HEK293 (cell line): ENCODE results near the gene ENOX2.
"Not testable (repeated sequence)": the region's sequence is repeated elsewhere in the genome, so short reads cannot be mapped to it uniquely, and the experiment has no call there.

Experiments
- CTCF ChIA-PET: fragments of 350-600 bp; formaldehyde crosslinking; extraction: SDS; loops from one replicate; lab custom pipeline; 2021; ENCODE audit warnings: antibody characterized with exemption; lab: Yijun Ruan, JAX
- POLR2A ChIA-PET: fragments of 300-600 bp; formaldehyde crosslinking; extraction: SDS; loops from one replicate; lab custom pipeline; 2020; ENCODE audit warnings: antibody characterized with exemption, inconsistent platforms; lab: Yijun Ruan, JAX
- H3K27ac ChIP-seq: fragments of 200-500 bp; sonication (Bioruptor generic); 2 replicates; pipeline ENCODE4 v1.5.1; 2014; ENCODE audit warnings: low read depth, low read length, control low read depth, inconsistent platforms; ENCODE audit errors: extremely low read depth
- H3K36me3 ChIP-seq, 2 experiments: fragments of 200-500 bp in 1 of 2; sonication (Bioruptor generic) in 1 of 2; 1 replicate in 1 of 2; 2 replicates in 1 of 2; pipeline ENCODE4 v1.5.1; 2014 to 2017; ENCODE audit warnings: inconsistent platforms in 2 of 2, low read length in 2 of 2; ENCODE audit not compliant: control insufficient read depth in 2 of 2, insufficient read depth in 1 of 2
- H3K4me1 ChIP-seq: fragments of 200-500 bp; sonication (Bioruptor generic); 2 replicates; pipeline ENCODE4 v1.5.1; 2014; ENCODE audit warnings: mild to moderate bottlenecking, low read length, inconsistent platforms; ENCODE audit not compliant: control insufficient read depth, insufficient read depth
- H3K4me3 ChIP-seq: 2 replicates; pipeline ENCODE4 v1.5.1; 2011; ENCODE audit warnings: low read depth, mild to moderate bottlenecking, control low read depth, low read length, moderate library complexity
- H3K9me3 ChIP-seq: fragments of 200-500 bp; sonication (Bioruptor generic); 2 replicates; pipeline ENCODE4 v1.5.1; 2014; ENCODE audit warnings: low read depth, low read length, inconsistent platforms; ENCODE audit not compliant: control insufficient read depth, insufficient read depth
- GLI2 ChIP-seq: fragments of 450-650 bp; formaldehyde crosslinking; IDR thresholded peaks from 2 replicates; pipeline ENCODE4; 2017; ENCODE audit warnings: missing biosample characterization, missing genetic modification characterization, low read depth, borderline replicate concordance
- OVOL3 ChIP-seq: fragments of 450-650 bp; formaldehyde crosslinking; IDR thresholded peaks from 2 replicates; pipeline ENCODE4 v1.5.1; 2016; ENCODE audit warnings: missing biosample characterization, missing genetic modification characterization
- SP2 ChIP-seq: fragments of 450-650 bp; formaldehyde crosslinking; IDR thresholded peaks from 2 replicates; pipeline ENCODE4 v1.5.1; 2016; ENCODE audit warnings: missing biosample characterization, missing genetic modification characterization
- YY1 ChIP-seq: fragments of 450-650 bp; formaldehyde crosslinking; IDR thresholded peaks from 2 replicates; pipeline ENCODE4 v1.5.1; 2018; ENCODE audit warnings: missing biosample characterization, missing genetic modification characterization
- ZBTB1 ChIP-seq: fragments of 450-650 bp; formaldehyde crosslinking; IDR thresholded peaks from 2 replicates; pipeline ENCODE4 v1.5.1; 2016; ENCODE audit warnings: missing biosample characterization, missing genetic modification characterization
- ZBTB17 ChIP-seq: fragments of 450-650 bp; formaldehyde crosslinking; IDR thresholded peaks from 2 replicates; pipeline ENCODE4 v1.5.1; 2016; ENCODE audit warnings: missing biosample characterization, missing genetic modification characterization
- ZBTB48 ChIP-seq: fragments of 450-650 bp; formaldehyde crosslinking; IDR thresholded peaks from 2 replicates; pipeline ENCODE4 v1.5.1; 2016; ENCODE audit warnings: missing biosample characterization, missing genetic modification characterization
- ZFP69B ChIP-seq: fragments of 450-650 bp; formaldehyde crosslinking; IDR thresholded peaks from 2 replicates; pipeline ENCODE4 v1.5.1; 2016; ENCODE audit warnings: missing biosample characterization, missing genetic modification characterization
- ZNF10 ChIP-seq: fragments of 450-650 bp; formaldehyde crosslinking; IDR thresholded peaks from 2 replicates; pipeline ENCODE4 v1.5.1; 2017; ENCODE audit warnings: missing biosample characterization, missing genetic modification characterization
- ZNF132 ChIP-seq: fragments of 450-650 bp; formaldehyde crosslinking; IDR thresholded peaks from 2 replicates; pipeline ENCODE4 v1.5.1; 2017; ENCODE audit warnings: missing biosample characterization, missing genetic modification characterization, borderline replicate concordance
- ZNF133 ChIP-seq: fragments of 450-650 bp; formaldehyde crosslinking; IDR thresholded peaks from 2 replicates; pipeline ENCODE4 v1.5.1; 2016; ENCODE audit warnings: missing biosample characterization, missing genetic modification characterization
- ZNF157 ChIP-seq: fragments of 450-650 bp; formaldehyde crosslinking; IDR thresholded peaks from 2 replicates; pipeline ENCODE4 v1.5.1; 2016; ENCODE audit warnings: missing biosample characterization, missing genetic modification characterization
- ZNF2 ChIP-seq: fragments of 450-650 bp; formaldehyde crosslinking; IDR thresholded peaks from 2 replicates; pipeline ENCODE4 v1.5.1; 2016; ENCODE audit warnings: missing biosample characterization, missing genetic modification characterization
- ZNF24 ChIP-seq: fragments of 450-650 bp; formaldehyde crosslinking; IDR thresholded peaks from 2 replicates; pipeline ENCODE4 v1.5.1; 2016; ENCODE audit warnings: missing biosample characterization, missing genetic modification characterization
- ZNF341 ChIP-seq: fragments of 450-650 bp; formaldehyde crosslinking; IDR thresholded peaks from 2 replicates; pipeline ENCODE4; 2016; ENCODE audit warnings: low read depth, missing biosample characterization, missing genetic modification characterization
- ZNF404 ChIP-seq: fragments of 450-650 bp; formaldehyde crosslinking; IDR thresholded peaks from 2 replicates; pipeline ENCODE4 v1.5.1; 2017; ENCODE audit warnings: missing biosample characterization, missing genetic modification characterization
- ZNF416 ChIP-seq: fragments of 450-650 bp; formaldehyde crosslinking; IDR thresholded peaks from 2 replicates; pipeline ENCODE4 v1.5.1; 2016; ENCODE audit warnings: missing biosample characterization, missing genetic modification characterization
- ZNF510 ChIP-seq: fragments of 450-650 bp; formaldehyde crosslinking; IDR thresholded peaks from 2 replicates; pipeline ENCODE4 v1.5.1; 2018; ENCODE audit warnings: mild to moderate bottlenecking, missing genetic modification characterization, missing biosample characterization; ENCODE audit not compliant: insufficient replicate concordance
- ZNF530 ChIP-seq: fragments of 450-650 bp; formaldehyde crosslinking; IDR thresholded peaks from 2 replicates; pipeline ENCODE4 v1.5.1; 2016; ENCODE audit warnings: low read depth, missing biosample characterization, missing genetic modification characterization
- ZNF544 ChIP-seq: fragments of 450-650 bp; formaldehyde crosslinking; IDR thresholded peaks from 2 replicates; pipeline ENCODE4 v1.5.0; 2017; ENCODE audit warnings: missing biosample characterization, missing genetic modification characterization
- ZNF558 ChIP-seq: fragments of 450-650 bp; formaldehyde crosslinking; IDR thresholded peaks from 2 replicates; pipeline ENCODE4 v1.5.1; 2016; ENCODE audit warnings: missing biosample characterization, missing genetic modification characterization
- ZNF585B ChIP-seq: fragments of 450-650 bp; formaldehyde crosslinking; IDR thresholded peaks from 2 replicates; pipeline ENCODE4 v1.5.1; 2016; ENCODE audit warnings: missing biosample characterization, missing genetic modification characterization
- ZNF596 ChIP-seq: fragments of 450-650 bp; IDR thresholded peaks from 2 replicates; pipeline ENCODE4 v1.5.0; 2018; ENCODE audit warnings: missing biosample characterization, mild to moderate bottlenecking, missing genetic modification characterization, moderate library complexity
- ZNF624 ChIP-seq: fragments of 450-650 bp; formaldehyde crosslinking; IDR thresholded peaks from 2 replicates; pipeline ENCODE4 v1.5.1; 2017; ENCODE audit warnings: missing biosample characterization, missing genetic modification characterization
- ZNF747 ChIP-seq: fragments of 450-650 bp; formaldehyde crosslinking; IDR thresholded peaks from 2 replicates; pipeline ENCODE4 v1.5.1; 2016; ENCODE audit warnings: missing biosample characterization, missing genetic modification characterization
- ZNF768 ChIP-seq: fragments of 450-650 bp; formaldehyde crosslinking; IDR thresholded peaks from 2 replicates; pipeline ENCODE4 v1.5.1; 2018; ENCODE audit warnings: missing biosample characterization, mild to moderate bottlenecking, missing genetic modification characterization
- ZSCAN23 ChIP-seq: fragments of 450-650 bp; formaldehyde crosslinking; IDR thresholded peaks from 2 replicates; pipeline ENCODE4 v1.5.1; 2016; ENCODE audit warnings: missing biosample characterization, missing genetic modification characterization
- TF ChIP-seq, protein P1 (sequence below): fragments of 450-650 bp; formaldehyde crosslinking; IDR thresholded peaks from 2 replicates; pipeline ENCODE4 v1.5.1; 2016; ENCODE audit warnings: missing biosample characterization, missing genetic modification characterization

ENOX2 gene

GRCh38 chrX:130944230-130944629, 41.2 kb upstream of the ENOX2 start (continued):
- no peak for TF ChIP-seq ZNF157 (tag by site-specific recombination)
- TF ChIP-seq ZNF530, result no peak

- TF ChIP-seq ZBTB1 (tag by site-specific recombination) (no peak), ZNF24 (tag by site-specific recombination) (no peak), ZNF416 (tag by site-specific recombination) (no peak), ZNF544 (tag by site-specific recombination) (no peak), ZNF341 (tag by site-specific recombination) (no peak), YY1 (tag by site-specific recombination) (no peak), ZFP69B (tag by site-specific recombination) (no peak), GLI2 (tag by site-specific recombination) (no peak), ZNF133 (tag by site-specific recombination) (no peak), ZNF624 (no peak), ZBTB48 (tag by site-specific recombination) (no peak), ZNF768 (no peak), ZNF585B (tag by site-specific recombination) (no peak), ZNF404 (tag by site-specific recombination) (no peak), ZNF2 (tag by site-specific recombination) (no peak), ZNF747 (tag by site-specific recombination) (no peak), ZNF530 (no peak)
- TF ChIP-seq, protein P1, sequence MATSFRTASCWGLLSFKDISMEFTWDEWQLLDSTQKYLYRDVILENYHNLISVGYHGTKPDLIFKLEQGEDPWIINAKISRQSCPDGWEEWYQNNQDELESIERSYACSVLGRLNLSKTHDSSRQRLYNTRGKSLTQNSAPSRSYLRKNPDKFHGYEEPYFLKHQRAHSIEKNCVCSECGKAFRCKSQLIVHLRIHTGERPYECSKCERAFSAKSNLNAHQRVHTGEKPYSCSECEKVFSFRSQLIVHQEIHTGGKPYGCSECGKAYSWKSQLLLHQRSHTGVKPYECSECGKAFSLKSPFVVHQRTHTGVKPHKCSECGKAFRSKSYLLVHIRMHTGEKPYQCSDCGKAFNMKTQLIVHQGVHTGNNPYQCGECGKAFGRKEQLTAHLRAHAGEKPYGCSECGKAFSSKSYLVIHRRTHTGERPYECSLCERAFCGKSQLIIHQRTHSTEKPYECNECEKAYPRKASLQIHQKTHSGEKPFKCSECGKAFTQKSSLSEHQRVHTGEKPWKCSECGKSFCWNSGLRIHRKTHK (tag by site-specific recombination), result no peak
- ChIA-PET POLR2A (no interaction called here), CTCF (no interaction called here)
- Histone ChIP-seq H3K9me3 (no peaks in the 10 kb centered on the region), H3K36me3 (no peaks in the 10 kb centered on the region), H3K4me3 (no peak overlapping the region), H3K4me1 (no peaks in the 10 kb centered on the region), H3K27ac (no peak overlapping the region)
These were observed 34.1 kb upstream of the ENOX2 start for GRCh38 chrX:130937101-130937500.

DNA sequence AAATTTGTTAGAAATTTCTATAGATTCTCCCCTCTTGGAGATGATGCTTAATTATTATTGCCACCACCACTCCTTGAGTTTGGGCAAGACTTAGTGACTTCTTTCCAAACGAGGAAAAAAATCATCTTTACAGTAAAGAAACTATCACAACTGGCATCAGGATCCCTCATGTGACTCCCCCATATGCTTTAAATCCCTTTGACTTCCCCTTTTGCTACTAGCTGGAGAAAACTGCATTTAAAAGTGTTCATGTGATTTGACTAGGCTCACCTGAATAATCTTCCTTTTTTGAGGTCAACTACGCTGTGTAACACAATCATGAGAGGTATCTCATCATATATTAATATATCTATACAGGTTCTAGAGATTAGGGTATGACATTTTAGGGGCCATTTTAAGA, 30.3 kb upstream of the ENOX2 start:
- ChIA-PET CTCF (no interaction called here), POLR2A (no interaction called here)
- Histone ChIP-seq H3K4me3 (no peak overlapping the region), H3K9me3 (no peaks in the 10 kb centered on the region), H3K36me3 (no peaks in the 10 kb centered on the region), H3K27ac (no peak overlapping the region), H3K4me1 (no peaks in the 10 kb centered on the region)
- TF ChIP-seq ZNF132 (tag by site-specific recombination), result no peak
- no peak for TF ChIP-seq ZNF596 (tag by site-specific recombination)
- no peak for TF ChIP-seq OVOL3 (tag by site-specific recombination)
- TF ChIP-seq ZBTB17, result no peak
- TF ChIP-seq ZSCAN23 (tag by site-specific recombination), result no peak
- TF ChIP-seq ZNF558, result no peak
- no peak for TF ChIP-seq ZNF510 (tag by site-specific recombination)
- TF ChIP-seq ZNF10 (tag by site-specific recombination), result no peak
- no peak for TF ChIP-seq SP2

GRCh38 chrX:130920405-130920804, 17.4 kb upstream of the ENOX2 start:
- not testable (repeated sequence) for H3K4me3 ChIP-seq

GRCh38 chrX:130919676-130920075, 16.7 kb upstream of the ENOX2 start:
- H3K27ac ChIP-seq, POLR2A ChIA-PET, H3K9me3 ChIP-seq, H3K36me3 ChIP-seq, H3K4me1 ChIP-seq, H3K4me3 ChIP-seq: not testable (repeated sequence)
- CTCF ChIA-PET, result interaction anchor here (0.9 to 7.0 kb wide), 2 partner anchors 343 to 1314 kb away, joined by 3 to 62 read pairs; no protein-coding TSS in a partner anchor

More at GRCh38 chrX:130920405-130920804, 17.4 kb upstream of the ENOX2 start:
- CTCF ChIA-PET, result interaction anchor here (7.0 kb wide), 1 partner anchor 344 kb away, joined by 62 read pairs; no protein-coding TSS in a partner anchor
- H3K27ac ChIP-seq, H3K9me3 ChIP-seq, POLR2A ChIA-PET, H3K4me1 ChIP-seq, H3K36me3 ChIP-seq: not testable (repeated sequence)

GRCh38 chrX:130918498-130918897, 15.5 kb upstream of the ENOX2 start:
- H3K4me1 ChIP-seq, H3K9me3 ChIP-seq, H3K27ac ChIP-seq, POLR2A ChIA-PET, H3K36me3 ChIP-seq, H3K4me3 ChIP-seq: not testable (repeated sequence)
- CTCF ChIA-PET, result interaction anchor here (0.7 to 7.0 kb wide), 9 partner anchors 9 to 1313 kb away, joined by 3 to 62 read pairs (median 7); no protein-coding TSS in a partner anchor
